ENCODE results near the gene RBBP8NL. TPM values are rescaled to one million over a fixed set of nuclear protein-coding genes. Genes with fewer than 3 reads are reported as not detected.

RBBP8NL gene
- polyA plus RNA-seq, 2 of the 4 experiments (the other 2 are of a cell fraction) = not detected

DNA sequence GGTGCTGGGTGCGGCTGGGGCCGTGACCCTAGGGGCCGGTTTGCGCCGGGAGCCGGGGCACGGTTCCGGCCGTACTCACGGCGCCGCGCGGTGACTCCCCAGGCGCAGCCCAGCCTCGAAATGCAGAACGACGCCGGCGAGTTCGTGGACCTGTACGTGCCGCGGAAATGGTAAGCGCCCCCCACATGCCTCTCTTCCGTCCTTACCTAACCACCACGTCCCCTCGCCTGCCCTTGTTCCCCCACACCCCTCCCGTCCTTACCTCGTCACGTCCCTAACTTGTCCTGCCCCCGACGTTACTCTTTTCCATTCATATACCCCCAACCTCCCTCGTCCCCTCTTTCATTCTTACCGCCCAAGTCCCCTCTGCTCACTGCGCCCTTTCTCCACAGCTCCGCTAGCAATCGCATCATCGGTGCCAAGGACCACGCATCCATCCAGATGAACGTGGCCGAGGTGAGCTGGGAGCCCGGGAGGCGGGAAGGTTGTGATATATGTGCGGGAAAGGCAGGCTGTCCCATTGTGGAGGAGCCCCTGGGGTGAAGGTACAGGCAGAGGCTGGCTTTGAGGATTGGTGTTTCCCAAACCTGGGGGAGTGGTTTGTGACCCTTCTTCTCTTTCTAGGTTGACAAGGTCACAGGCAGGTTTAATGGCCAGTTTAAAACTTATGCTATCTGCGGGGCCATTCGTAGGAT lies 40.0 kb downstream of the RBBP8NL start:
- POLR2A ChIA-PET = interaction anchor here (0.6 to 1.8 kb wide), 16 partner anchors 8 to 317 kb away, joined by 3 to 18 read pairs (median 4); no protein-coding TSS in a partner anchor
- H3K4me2 ChIP-seq = peak overlapping the region; percentile 81
- FAIRE-seq (no peak), ATAC-seq (peak in 1 of 2 experiments; percentile 12; a peak in 3 of 6 replicates), DNase-seq (ENCODE audit: low read depth in 1 of 2, low spot score in 1 of 2) (no peak)
- TF ChIP-seq CBX8 (IDR thresholded peaks at IDR 0.05) (no peak), SREBF2 (IDR thresholded peaks at IDR 0.05) (no peak), E2F6 (IDR thresholded peaks at IDR 0.05; ENCODE audit: borderline replicate concordance, low read depth) (no peak), JUN (IDR thresholded peaks at IDR 0.05) (peak in 1 of 2 experiments; percentile 71; a peak in 3 of 5 replicates)
- TF ChIP-seq, protein P1, sequence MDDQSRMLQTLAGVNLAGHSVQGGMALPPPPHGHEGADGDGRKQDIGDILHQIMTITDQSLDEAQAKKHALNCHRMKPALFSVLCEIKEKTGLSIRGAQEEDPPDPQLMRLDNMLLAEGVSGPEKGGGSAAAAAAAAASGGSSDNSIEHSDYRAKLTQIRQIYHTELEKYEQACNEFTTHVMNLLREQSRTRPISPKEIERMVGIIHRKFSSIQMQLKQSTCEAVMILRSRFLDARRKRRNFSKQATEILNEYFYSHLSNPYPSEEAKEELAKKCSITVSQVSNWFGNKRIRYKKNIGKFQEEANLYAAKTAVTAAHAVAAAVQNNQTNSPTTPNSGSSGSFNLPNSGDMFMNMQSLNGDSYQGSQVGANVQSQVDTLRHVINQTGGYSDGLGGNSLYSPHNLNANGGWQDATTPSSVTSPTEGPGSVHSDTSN (IDR thresholded peaks at IDR 0.05) = 0 out of 2 replicates have a peak, but pooled peaks have one; percentile 9
- TF ChIP-seq, protein P2, sequence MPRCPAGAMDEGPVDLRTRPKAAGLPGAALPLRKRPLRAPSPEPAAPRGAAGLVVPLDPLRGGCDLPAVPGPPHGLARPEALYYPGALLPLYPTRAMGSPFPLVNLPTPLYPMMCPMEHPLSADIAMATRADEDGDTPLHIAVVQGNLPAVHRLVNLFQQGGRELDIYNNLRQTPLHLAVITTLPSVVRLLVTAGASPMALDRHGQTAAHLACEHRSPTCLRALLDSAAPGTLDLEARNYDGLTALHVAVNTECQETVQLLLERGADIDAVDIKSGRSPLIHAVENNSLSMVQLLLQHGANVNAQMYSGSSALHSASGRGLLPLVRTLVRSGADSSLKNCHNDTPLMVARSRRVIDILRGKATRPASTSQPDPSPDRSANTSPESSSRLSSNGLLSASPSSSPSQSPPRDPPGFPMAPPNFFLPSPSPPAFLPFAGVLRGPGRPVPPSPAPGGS (IDR thresholded peaks at IDR 0.05) = peak; percentile 5; the same call in 2 of the 3 replicates
- peak overlapping the region; percentile 94 for H3K4me3 ChIP-seq
- WGBS (ENCODE audit: missing lambda C conversion rate) = 1% methylated on average over 44 of the region's 47 CpGs
- CTCF ChIA-PET = interaction anchor here (0.7 to 6.0 kb wide), 8 partner anchors 12 to 165 kb away, joined by 3 to 38 read pairs (median 3); partner anchors contain the start of gene ADRM1
- peak overlapping the region; percentile 88 to 97 for H3K27ac ChIP-seq
- H3K9me3 ChIP-seq = no peaks in the 10 kb centered on the region
- peaks cover 28% of the 10 kb centered on the region for H3K4me1 ChIP-seq

DNA sequence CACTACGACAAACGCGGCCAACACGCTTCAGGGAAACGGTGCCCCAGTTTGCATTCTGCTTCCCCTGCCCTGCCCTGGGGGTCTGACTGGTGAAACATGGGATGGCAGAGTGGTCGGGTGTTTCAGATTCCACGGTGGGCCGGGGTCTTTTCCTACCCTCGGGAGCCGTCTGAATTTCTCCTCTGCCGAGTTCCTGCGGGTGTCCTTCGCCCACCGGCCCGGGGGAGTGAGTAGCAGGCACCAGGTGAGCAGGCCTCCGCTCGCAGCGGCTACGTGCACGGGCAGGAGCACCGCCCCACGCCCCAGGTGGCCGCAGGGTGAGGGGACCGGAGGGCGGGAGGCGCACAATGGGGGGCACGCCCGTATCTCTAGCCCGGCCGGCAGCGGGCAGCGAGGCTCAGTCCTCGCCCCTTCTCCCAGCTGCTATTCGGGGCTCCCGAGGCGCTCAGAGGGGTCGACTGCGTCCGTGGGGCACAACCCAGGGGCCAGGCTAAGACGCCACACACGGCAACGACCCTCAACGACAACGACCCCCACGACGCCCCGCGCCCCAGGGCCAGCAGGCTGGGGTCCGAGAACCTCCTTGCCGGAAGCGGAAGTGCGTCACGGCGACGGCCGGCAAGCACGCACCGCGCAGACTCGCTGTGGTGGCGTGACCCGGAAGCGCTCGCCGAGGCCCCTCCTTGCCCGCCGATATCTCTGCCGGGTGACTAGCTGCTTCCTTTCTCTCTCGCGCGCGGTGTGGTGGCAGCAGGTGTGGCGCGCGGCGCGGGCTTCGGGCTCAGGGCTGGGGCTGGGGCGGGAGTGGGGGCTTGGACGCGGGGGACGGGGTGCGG lies 40.7 kb downstream of the RBBP8NL start, which contains the start of gene RPS21:
RPS21 (plus strand) TSS at position 721 of the 836 bp plus-strand sequence. CDS start 236 bp downstream, outside the sequence.
- Histone ChIP-seq H3K9me3 (no peaks in the 10 kb centered on the region), H3K4me2 (peak within 1 kb of the TSS; percentile 92), H3K4me1 (peaks cover 33% of the 10 kb centered on the region), H3K4me3 (peak within 1 kb of the TSS; percentile 94), H3K27ac (peak within 1 kb of the TSS; percentile 88 to 97)
- WGBS (ENCODE audit: missing lambda C conversion rate) = under 1% methylated on average over 12 of the region's 83 CpGs
- peak in 1 of 2 experiments; percentile 93 for DNase-seq (ENCODE audit: low read depth in 1 of 2, low spot score in 1 of 2)
- FAIRE-seq = no peak
- ChIA-PET POLR2A (interaction anchor here (0.5 to 1.8 kb wide), 19 partner anchors 9 to 316 kb away, joined by 3 to 18 read pairs (median 4); no protein-coding TSS in a partner anchor), CTCF (interaction anchor here (0.7 to 2.1 kb wide), 11 partner anchors 9 to 84 kb away, joined by 3 to 9 read pairs (median 4); partner anchors contain the start of gene ADRM1)
- ATAC-seq = peak; percentile 78 to 87
- TF ChIP-seq HOXA7 (CRISPR knock-in tag; IDR thresholded peaks at IDR 0.05) = no peak
- no peak for TF ChIP-seq NPAS2 (CRISPR knock-in tag; IDR thresholded peaks at IDR 0.05; ENCODE audit: borderline replicate concordance)
- TF ChIP-seq JUN (IDR thresholded peaks at IDR 0.05) = peak in 1 of 2 experiments; percentile 99; a peak in 4 of 5 replicates
- TF ChIP-seq HOXB13 (CRISPR knock-in tag; IDR thresholded peaks at IDR 0.05; ENCODE audit: low read depth) = no peak
- TF ChIP-seq, protein P3, sequence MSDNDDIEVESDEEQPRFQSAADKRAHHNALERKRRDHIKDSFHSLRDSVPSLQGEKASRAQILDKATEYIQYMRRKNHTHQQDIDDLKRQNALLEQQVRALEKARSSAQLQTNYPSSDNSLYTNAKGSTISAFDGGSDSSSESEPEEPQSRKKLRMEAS (IDR thresholded peaks at IDR 0.05) = peak; percentile 82
- no peak for TF ChIP-seq SMC3 (IDR thresholded peaks at IDR 0.05)
- no peak for TF ChIP-seq EHF (CRISPR knock-in tag; IDR thresholded peaks at IDR 0.05)
- 0 out of 5 replicates have a peak, but pooled peaks of 1 of the 2 experiments have one; percentile 13 for TF ChIP-seq RAD21 (conservative IDR thresholded peaks at IDR 0.05 in 1 of 2, IDR thresholded peaks at IDR 0.05 in 1 of 2)
- no peak for TF ChIP-seq JUNB (IDR thresholded peaks at IDR 0.05)
- TF ChIP-seq GATA3 (IDR thresholded peaks at IDR 0.05; ENCODE audit: borderline replicate concordance) = no peak
- TF ChIP-seq POLR2AphosphoS2 (conservative IDR thresholded peaks at IDR 0.05; ENCODE audit: low read length) = no peak
- peak; percentile 57 for TF ChIP-seq PHF8 (IDR thresholded peaks at IDR 0.05; ENCODE audit: borderline replicate concordance, low read depth)
- TF ChIP-seq HOXB5 (CRISPR knock-in tag; IDR thresholded peaks at IDR 0.05) = no peak
- no peak for TF ChIP-seq SREBF2 (IDR thresholded peaks at IDR 0.05)
- TF ChIP-seq, protein P4, sequence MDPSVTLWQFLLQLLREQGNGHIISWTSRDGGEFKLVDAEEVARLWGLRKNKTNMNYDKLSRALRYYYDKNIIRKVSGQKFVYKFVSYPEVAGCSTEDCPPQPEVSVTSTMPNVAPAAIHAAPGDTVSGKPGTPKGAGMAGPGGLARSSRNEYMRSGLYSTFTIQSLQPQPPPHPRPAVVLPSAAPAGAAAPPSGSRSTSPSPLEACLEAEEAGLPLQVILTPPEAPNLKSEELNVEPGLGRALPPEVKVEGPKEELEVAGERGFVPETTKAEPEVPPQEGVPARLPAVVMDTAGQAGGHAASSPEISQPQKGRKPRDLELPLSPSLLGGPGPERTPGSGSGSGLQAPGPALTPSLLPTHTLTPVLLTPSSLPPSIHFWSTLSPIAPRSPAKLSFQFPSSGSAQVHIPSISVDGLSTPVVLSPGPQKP (IDR thresholded peaks at IDR 0.05; ENCODE audit: low read depth, low read length) = no peak
- TF ChIP-seq MAZ (IDR thresholded peaks at IDR 0.05; ENCODE audit: borderline replicate concordance, low read depth, low read length) = 0 out of 2 replicates have a peak, but pooled peaks have one; percentile 38
- no peak for TF ChIP-seq ATOH8 (CRISPR knock-in tag; IDR thresholded peaks at IDR 0.05; ENCODE audit: low read depth)
- TF ChIP-seq EP300 (IDR thresholded peaks at IDR 0.05) = no peak
- peak; percentile 74; the same call in 1 of the 2 replicates for TF ChIP-seq MYC (IDR thresholded peaks at IDR 0.05; ENCODE audit: borderline replicate concordance, low read length)
- TF ChIP-seq POLR2A (IDR thresholded peaks at IDR 0.05; ENCODE audit: low read length) = peak; percentile 77
- peak; percentile 20; the same call in 1 of the 2 replicates for TF ChIP-seq KDM5A (IDR thresholded peaks at IDR 0.05)
- no peak for TF ChIP-seq EHMT2 (IDR thresholded peaks at IDR 0.05; ENCODE audit: low read depth)
- no peak for TF ChIP-seq CHD2 (IDR thresholded peaks at IDR 0.05; ENCODE audit: low read length, partially characterized antibody)
- no peak for TF ChIP-seq RARB (CRISPR knock-in tag; IDR thresholded peaks at IDR 0.05)
- no peak for TF ChIP-seq CHD4 (IDR thresholded peaks at IDR 0.05; ENCODE audit: borderline replicate concordance)
- TF ChIP-seq NR3C1 (IDR thresholded peaks at IDR 0.05) = no peak
